ENCODE measurements around the gene TAB2.
"Not testable (repeated sequence)": the region's sequence is repeated elsewhere in the genome, so short reads cannot be mapped to it uniquely, and the experiment has no call there.

Gene TAB2

GRCh38 chr6:149448821-149449453, 131.4 kb downstream of the TAB2 start:
- DNase-seq, result no peak

GRCh38 chr6:149449831-149450678, 132.5 kb downstream of the TAB2 start:
- no peak for DNase-seq

GRCh38 chr6:149450679-149451375, 133.3 kb downstream of the TAB2 start:
- no peak for DNase-seq

- DNase-seq, result no peak
These were observed 134.0 kb downstream of the TAB2 start for GRCh38 chr6:149451376-149452036.

GRCh38 chr6:149452037-149452939, 134.8 kb downstream of the TAB2 start:
- DNase-seq, result no peak

GRCh38 chr6:149453597-149454345, 136.3 kb downstream of the TAB2 start:
- no peak for DNase-seq

GRCh38 chr6:149454346-149454848, 136.9 kb downstream of the TAB2 start:
- no peak for DNase-seq

GRCh38 chr6:149455031-149455732, 137.7 kb downstream of the TAB2 start:
- DNase-seq, result no peak

- DNase-seq, result no peak
These were observed 139.0 kb downstream of the TAB2 start for GRCh38 chr6:149456311-149457021.

- no peak for DNase-seq
These were observed 139.9 kb downstream of the TAB2 start for GRCh38 chr6:149457316-149457884.

GRCh38 chr6:149458196-149458595, 140.7 kb downstream of the TAB2 start:
- DNase-seq, result no peak

GRCh38 chr6:149458806-149459205, 141.3 kb downstream of the TAB2 start:
- no peak for DNase-seq

- no peak for DNase-seq
These were observed 142.2 kb downstream of the TAB2 start for GRCh38 chr6:149459761-149460160.

GRCh38 chr6:149460249-149460648, 142.7 kb downstream of the TAB2 start:
- DNase-seq, result not testable (repeated sequence)
